Choroid plexus epithelial cell (primary cell): ENCODE results near the gene METTL4.
A peak's percentile ranks its signal among the peaks of the same experiment; 100 is the strongest.
"Not testable (repeated sequence)": the region's sequence is repeated elsewhere in the genome, so short reads cannot be mapped to it uniquely, and the experiment has no call there.

Source experiments
- DNase-seq: peaks from one replicate; pipeline ENCODE4 v3.0.0-alpha.2; 2010; ENCODE audit warnings: low read depth
- H3K4me3 ChIP-seq: 2 replicates; pipeline ENCODE4 v1.5.1; 2011; ENCODE audit warnings: low read depth, mild to moderate bottlenecking, control low read depth, low read length, moderate library complexity
- CTCF ChIP-seq: conservative IDR thresholded peaks from 2 replicates; pipeline ENCODE4 v1.5.1; 2011; ENCODE audit warnings: low read depth, mild to moderate bottlenecking, control low read depth, inconsistent platforms, low read length, moderate library complexity

The METTL4 gene

DNA sequence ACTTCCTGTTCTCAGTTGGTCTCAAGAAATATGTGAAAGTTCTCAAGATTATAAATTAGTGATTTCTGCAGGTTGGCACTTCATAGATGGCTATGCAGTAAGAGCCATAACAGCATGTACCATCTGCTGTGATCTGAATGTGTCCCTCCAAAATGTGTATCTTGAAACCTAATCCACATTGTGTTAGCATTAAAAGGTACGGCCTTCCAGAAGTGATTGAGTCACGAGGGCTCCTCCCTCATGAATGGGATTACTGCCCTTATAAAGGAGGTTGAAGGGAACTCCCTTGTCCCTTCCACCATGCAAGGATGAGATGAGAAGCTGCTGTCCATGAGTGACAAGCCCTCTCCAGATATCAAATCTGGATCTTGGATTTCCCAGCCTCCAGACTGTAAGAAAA lies 45.0 kb downstream of the METTL4 start:
- no peak for DNase-seq
- TF ChIP-seq CTCF = no peak
- H3K4me3 ChIP-seq = no peak overlapping the region

GRCh38 chr18:2524794-2525198 lies 46.5 kb downstream of the METTL4 start:
- DNase-seq, H3K4me3 ChIP-seq: not testable (repeated sequence)

DNA sequence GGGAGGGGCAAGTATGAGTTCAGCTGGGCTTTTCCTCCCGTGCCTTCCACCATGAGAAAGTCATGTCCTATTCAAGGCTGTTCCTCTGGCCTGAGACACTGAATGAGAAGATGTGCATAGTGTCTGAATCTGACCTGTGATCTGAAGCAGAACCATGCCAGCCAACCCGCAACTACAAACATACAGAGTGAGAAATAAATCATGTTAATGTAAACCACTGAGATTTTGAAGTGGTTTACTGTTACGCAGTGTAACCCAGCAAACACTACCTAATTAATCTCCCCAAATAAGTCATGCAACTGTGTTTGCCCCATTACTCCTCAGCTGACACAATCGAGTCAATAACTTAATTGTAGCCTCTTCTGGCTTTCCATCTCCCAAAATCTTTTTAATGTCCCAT lies 49.2 kb downstream of the METTL4 start:
- TF ChIP-seq CTCF = no peak
- no peak for DNase-seq
- H3K4me3 ChIP-seq = no peak overlapping the region

- TF ChIP-seq CTCF = no peak
- no peak overlapping the region for H3K4me3 ChIP-seq
- DNase-seq = no peak
Measured at GRCh38 chr18:2518473-2518872, 52.8 kb downstream of the METTL4 start.

- TF ChIP-seq CTCF = no peak
- no peak overlapping the region for H3K4me3 ChIP-seq
- peak; percentile 93 for DNase-seq
Measured at GRCh38 chr18:2515908-2516625, 55.2 kb downstream of the METTL4 start.

DNA sequence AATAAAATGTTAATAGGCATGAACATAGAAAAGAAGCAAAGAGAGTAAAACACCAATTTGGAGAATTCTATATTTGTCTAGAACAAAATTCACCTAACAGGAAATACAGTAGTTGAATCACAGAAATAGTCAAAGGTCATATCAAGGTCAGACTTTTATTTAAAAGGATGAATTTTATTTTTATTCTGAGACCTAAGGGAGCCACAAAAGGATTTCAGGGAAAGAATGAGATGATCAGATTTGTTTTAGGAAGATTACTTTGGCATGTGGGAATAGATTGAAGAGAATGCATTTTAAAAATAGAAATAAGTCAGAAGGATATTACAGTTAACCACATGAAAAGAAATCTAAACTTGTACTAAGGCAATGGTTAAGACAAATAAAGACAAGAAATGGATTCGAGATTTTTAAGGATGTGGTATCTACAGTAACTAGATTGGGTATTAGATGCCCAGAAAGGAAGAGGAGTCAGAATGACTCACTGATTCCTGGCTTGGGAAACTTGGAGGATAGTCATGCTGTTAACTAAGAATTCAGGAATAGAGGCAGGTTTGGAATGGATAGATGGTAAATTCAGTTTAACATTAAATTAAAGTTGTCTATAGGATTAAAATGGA lies 56.0 kb downstream of the METTL4 start:
- no peak overlapping the region for H3K4me3 ChIP-seq
- DNase-seq = peak; percentile 67
- no peak for TF ChIP-seq CTCF

DNA sequence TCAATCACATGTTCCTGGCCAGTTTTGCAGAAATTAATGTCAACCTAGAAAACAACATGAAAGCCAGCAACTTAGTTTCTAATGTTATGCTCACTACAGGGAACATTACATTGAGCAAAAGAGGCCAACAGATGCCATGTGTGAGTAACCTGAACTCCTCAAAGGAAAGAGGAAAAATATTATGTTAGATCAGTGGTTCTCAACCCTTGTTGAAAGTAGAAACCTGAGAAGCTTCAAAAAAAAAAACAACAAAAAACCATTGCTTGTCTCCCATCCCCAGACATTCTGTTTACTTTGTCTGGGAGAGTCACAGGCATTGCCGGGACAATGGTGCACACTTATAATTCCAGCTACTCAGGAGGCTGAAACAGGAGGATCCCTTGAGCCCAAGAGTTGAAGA lies 57.7 kb downstream of the METTL4 start:
- no peak for TF ChIP-seq CTCF
- no peak overlapping the region for H3K4me3 ChIP-seq
- peak; percentile 87 for DNase-seq
